GM23338 (cell line): Measurements from ENCODE around the gene APOC1. TPM values are rescaled to one million over a fixed set of nuclear protein-coding genes. Genes with fewer than 3 reads are reported as not detected.

Experiments used
- ATAC-seq: fragments of 200-7000 bp; cut with Tn5 transposase; 3 replicates; pipeline ENCODE4 v1.9.1; 2020
- DNase-seq: peaks from one replicate; pipeline ENCODE4 v3.0.0-alpha.2; 2015; ENCODE audit warnings: low spot score
- H2AFZ ChIP-seq: fragments of 200-600 bp; sonication (generic); 2 replicates; pipeline ENCODE4 v1.8.0; 2016; ENCODE audit warnings: antibody characterized with exemption, mild to moderate bottlenecking, moderate library complexity
- H3F3A ChIP-seq: fragments of 200-600 bp; sonication (generic); replicated peaks from 2 replicates; pipeline ENCODE4 v1.8.0; 2017; ENCODE audit warnings: antibody characterized with exemption, mixed run types, low read depth
- H3K27ac ChIP-seq: fragments of 200-600 bp; sonication (generic); 2 replicates; pipeline ENCODE4 v1.6.1; 2016; ENCODE audit warnings: low read depth
- H3K27me3 ChIP-seq: fragments of 200-600 bp; sonication (generic); 2 replicates; pipeline ENCODE4 v1.8.0; 2016; ENCODE audit warnings: mild to moderate bottlenecking, mixed run types, moderate library complexity; ENCODE audit not compliant: insufficient read depth
- H3K36me3 ChIP-seq: fragments of 200-600 bp; sonication (generic); 2 replicates; pipeline ENCODE4 v1.8.0; 2016; ENCODE audit warnings: mild to moderate bottlenecking; ENCODE audit not compliant: insufficient read depth
- H3K4me1 ChIP-seq: fragments of 200-600 bp; sonication (generic); 2 replicates; pipeline ENCODE4 v1.8.0; 2016; ENCODE audit warnings: mild to moderate bottlenecking, moderate library complexity; ENCODE audit not compliant: insufficient read depth
- H3K4me2 ChIP-seq: fragments of 200-600 bp; sonication (generic); 2 replicates; pipeline ENCODE4 v1.7.1; 2017; ENCODE audit warnings: mixed run types
- H3K4me3 ChIP-seq: fragments of 200-600 bp; sonication (generic); 2 replicates; pipeline ENCODE4 v1.6.1; 2016; ENCODE audit warnings: mixed run types
- H3K79me2 ChIP-seq: fragments of 200-600 bp; sonication (generic); replicated peaks from 2 replicates; pipeline ENCODE4 v1.8.0; 2017; ENCODE audit warnings: mild to moderate bottlenecking; ENCODE audit not compliant: insufficient read depth
- H3K9me2 ChIP-seq: fragments of 200-600 bp; sonication (generic); 2 replicates; pipeline ENCODE4 v1.8.0; 2017; ENCODE audit not compliant: insufficient read depth
- H4K20me1 ChIP-seq: fragments of 200-600 bp; sonication (generic); replicated peaks from 2 replicates; pipeline ENCODE4 v1.8.0; 2017; ENCODE audit warnings: mild to moderate bottlenecking; ENCODE audit not compliant: insufficient read depth
- H3K27ac Mint-ChIP-seq: 2 replicates; pipeline ENCODE4 v1.8.0; 2020; ENCODE audit warnings: inconsistent platforms, mild to moderate bottlenecking, moderate library complexity, mixed read lengths
- H3K27me3 Mint-ChIP-seq: 3 replicates; pipeline ENCODE4 v1.8.0; 2022; ENCODE audit warnings: low read depth, mild to moderate bottlenecking, moderate library complexity, mixed read lengths, inconsistent platforms; ENCODE audit not compliant: insufficient read depth, poor library complexity
- H3K36me3 Mint-ChIP-seq: 3 replicates; pipeline ENCODE4 v1.8.0; 2021; ENCODE audit warnings: low read depth, mild to moderate bottlenecking, inconsistent platforms, moderate library complexity, mixed read lengths
- H3K4me1 Mint-ChIP-seq: 3 replicates; pipeline ENCODE4 v1.8.0; 2020; ENCODE audit warnings: mild to moderate bottlenecking, inconsistent platforms, mixed read lengths
- H3K4me3 Mint-ChIP-seq: 3 replicates; pipeline ENCODE4 v1.8.0; 2021; ENCODE audit warnings: moderate library complexity, mild to moderate bottlenecking, inconsistent platforms, mixed read lengths
- H3K9me3 Mint-ChIP-seq: 3 replicates; pipeline ENCODE4 v1.8.0; 2020; ENCODE audit warnings: moderate library complexity, mild to moderate bottlenecking, inconsistent platforms, mixed read lengths
- CREB1 ChIP-seq: fragments of 250-450 bp; sonication (Bioruptor Pico); IDR thresholded peaks from 2 replicates; pipeline ENCODE4 v1.5.0; 2020; ENCODE audit warnings: low read depth, mild to moderate bottlenecking, moderate library complexity
- EZH2 ChIP-seq: fragments of 200-600 bp; sonication (generic); IDR thresholded peaks from one replicate; pipeline ENCODE4 v1.8.0; 2017; ENCODE audit warnings: antibody characterized with exemption, mild to moderate bottlenecking, low read depth; ENCODE audit not compliant: unreplicated experiment
- EZH2phosphoT487 ChIP-seq: fragments of 200-600 bp; sonication (generic); IDR thresholded peaks from one replicate; pipeline ENCODE4 v1.8.1; 2018; ENCODE audit warnings: antibody characterized with exemption; ENCODE audit not compliant: unreplicated experiment
- JUNB ChIP-seq: IDR thresholded peaks from one replicate; pipeline ENCODE4 v1.6.1; 2016; ENCODE audit warnings: antibody characterized with exemption; ENCODE audit not compliant: unreplicated experiment
- NANOG ChIP-seq: IDR thresholded peaks from 2 replicates; pipeline ENCODE4 v1.6.1; 2016; ENCODE audit warnings: antibody characterized with exemption, borderline replicate concordance
- POLR2AphosphoS5 ChIP-seq: IDR thresholded peaks from 2 replicates; pipeline ENCODE4 v1.6.1; 2016; ENCODE audit warnings: antibody characterized with exemption, low read depth
- STAT1 ChIP-seq: IDR thresholded peaks from one replicate; pipeline ENCODE4 v1.6.1; 2016; ENCODE audit warnings: antibody characterized with exemption; ENCODE audit not compliant: unreplicated experiment
- ZNF114 ChIP-seq: fragments of 250-450 bp; sonication (Bioruptor Pico); IDR thresholded peaks from 2 replicates; pipeline ENCODE4 v1.5.0; 2020; ENCODE audit warnings: mild to moderate bottlenecking, moderate library complexity
- ZNF331 ChIP-seq: fragments of 250-450 bp; sonication (Bioruptor Pico); IDR thresholded peaks from 2 replicates; pipeline ENCODE4 v1.5.0; 2020; ENCODE audit warnings: low read depth, mild to moderate bottlenecking, moderate library complexity
- polyA plus RNA-seq: library from polyadenylated mRNA; unstranded; fragments of >200 nt; fragmentation: Nextera tagmentation; extraction: Ambion mirVana; gene quantifications from 2 replicates; pipeline ENCODE4 v1.2.1, GENCODE V29; 2016
- total RNA-seq: library from RNA; depleted of rRNA; stranded (reverse); fragments of >200 nt; shearing (Covaris generic); gene quantifications from 2 replicates; pipeline ENCODE4 v1.2.3, GENCODE V29; 2014
- TF ChIP-seq, protein P1 (sequence below), 2 experiments: fragments of 200-600 bp in 1 of 2; sonication (generic) in 1 of 2; conservative IDR thresholded peaks; 2 replicates each; pipeline versions ENCODE4 v1.5.1 to v1.6.1; 2016 to 2017; ENCODE audit warnings: antibody characterized with exemption in 2 of 2, low read depth in 2 of 2, mild to moderate bottlenecking in 2 of 2, moderate library complexity in 1 of 2
- TF ChIP-seq, protein P2 (sequence below): fragments of 250-450 bp; sonication (Bioruptor Pico); IDR thresholded peaks from 2 replicates; pipeline ENCODE4 v1.5.0; 2020; ENCODE audit warnings: mild to moderate bottlenecking, moderate library complexity

The APOC1 gene
- total and polyA plus RNA-seq, 2 experiments from 2014 or later: 26.8 to 221 TPM

DNA sequence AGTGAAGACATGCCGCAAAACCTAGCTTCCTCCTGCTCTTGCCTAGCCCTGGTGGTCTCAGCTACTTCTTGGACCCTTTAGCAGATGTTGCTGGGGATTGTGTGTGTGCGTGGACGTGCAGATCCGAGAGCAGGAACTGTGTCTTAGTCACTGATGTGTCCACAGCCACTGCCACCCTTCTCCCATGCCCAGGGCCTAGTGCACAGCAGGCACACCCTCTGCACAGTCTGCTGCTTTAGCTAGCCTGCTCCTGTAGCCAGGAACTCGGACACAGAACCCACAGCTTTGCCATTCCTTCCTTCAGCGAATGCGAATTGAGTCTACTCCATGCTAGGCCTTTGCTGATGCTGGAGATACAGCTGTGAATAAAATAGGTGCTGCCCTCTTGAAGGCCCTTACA lies 43.1 kb downstream of the APOC1 start:
- 0 out of 2 replicates have a peak, but pooled peaks cover 6% of the 10 kb centered on the region for H3K36me3 ChIP-seq
- H3K9me2 ChIP-seq: no peaks in the 10 kb centered on the region
- H3F3A ChIP-seq: peaks cover 15% of the 10 kb centered on the region; the same call in 1 of the 2 replicates
- no peak overlapping the region for H2AFZ ChIP-seq
- ATAC-seq (no peak), DNase-seq (no peak)
- H3K27ac Mint-ChIP-seq: no peak overlapping the region
- peaks cover 22% of the 10 kb centered on the region for H3K4me1 Mint-ChIP-seq
- H3K9me3 Mint-ChIP-seq: no peaks in the 10 kb centered on the region; the same call in 2 of the 3 replicates
- H3K27me3 Mint-ChIP-seq: peaks cover 16% of the 10 kb centered on the region
- H4K20me1 ChIP-seq: peaks cover 15% of the 10 kb centered on the region
- H3K27ac ChIP-seq: no peak overlapping the region; the same call in 1 of the 2 replicates
- H3K4me1 ChIP-seq: peaks cover 5% of the 10 kb centered on the region
- H3K27me3 ChIP-seq: no peaks in the 10 kb centered on the region
- H3K36me3 Mint-ChIP-seq: peaks cover 12% of the 10 kb centered on the region
- TF ChIP-seq POLR2AphosphoS5 (no peak), JUNB (no peak), STAT1 (no peak), ZNF331 (CRISPR knock-in tag) (no peak), NANOG (no peak), EZH2 (no peak), ZNF114 (CRISPR knock-in tag) (no peak), CREB1 (CRISPR knock-in tag) (no peak), EZH2phosphoT487 (no peak)
- TF ChIP-seq, protein P1, sequence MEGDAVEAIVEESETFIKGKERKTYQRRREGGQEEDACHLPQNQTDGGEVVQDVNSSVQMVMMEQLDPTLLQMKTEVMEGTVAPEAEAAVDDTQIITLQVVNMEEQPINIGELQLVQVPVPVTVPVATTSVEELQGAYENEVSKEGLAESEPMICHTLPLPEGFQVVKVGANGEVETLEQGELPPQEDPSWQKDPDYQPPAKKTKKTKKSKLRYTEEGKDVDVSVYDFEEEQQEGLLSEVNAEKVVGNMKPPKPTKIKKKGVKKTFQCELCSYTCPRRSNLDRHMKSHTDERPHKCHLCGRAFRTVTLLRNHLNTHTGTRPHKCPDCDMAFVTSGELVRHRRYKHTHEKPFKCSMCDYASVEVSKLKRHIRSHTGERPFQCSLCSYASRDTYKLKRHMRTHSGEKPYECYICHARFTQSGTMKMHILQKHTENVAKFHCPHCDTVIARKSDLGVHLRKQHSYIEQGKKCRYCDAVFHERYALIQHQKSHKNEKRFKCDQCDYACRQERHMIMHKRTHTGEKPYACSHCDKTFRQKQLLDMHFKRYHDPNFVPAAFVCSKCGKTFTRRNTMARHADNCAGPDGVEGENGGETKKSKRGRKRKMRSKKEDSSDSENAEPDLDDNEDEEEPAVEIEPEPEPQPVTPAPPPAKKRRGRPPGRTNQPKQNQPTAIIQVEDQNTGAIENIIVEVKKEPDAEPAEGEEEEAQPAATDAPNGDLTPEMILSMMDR (conservative IDR thresholded peaks at IDR 0.05; ENCODE audit: low read depth in 2 of 2): no peak
- TF ChIP-seq, protein P2, sequence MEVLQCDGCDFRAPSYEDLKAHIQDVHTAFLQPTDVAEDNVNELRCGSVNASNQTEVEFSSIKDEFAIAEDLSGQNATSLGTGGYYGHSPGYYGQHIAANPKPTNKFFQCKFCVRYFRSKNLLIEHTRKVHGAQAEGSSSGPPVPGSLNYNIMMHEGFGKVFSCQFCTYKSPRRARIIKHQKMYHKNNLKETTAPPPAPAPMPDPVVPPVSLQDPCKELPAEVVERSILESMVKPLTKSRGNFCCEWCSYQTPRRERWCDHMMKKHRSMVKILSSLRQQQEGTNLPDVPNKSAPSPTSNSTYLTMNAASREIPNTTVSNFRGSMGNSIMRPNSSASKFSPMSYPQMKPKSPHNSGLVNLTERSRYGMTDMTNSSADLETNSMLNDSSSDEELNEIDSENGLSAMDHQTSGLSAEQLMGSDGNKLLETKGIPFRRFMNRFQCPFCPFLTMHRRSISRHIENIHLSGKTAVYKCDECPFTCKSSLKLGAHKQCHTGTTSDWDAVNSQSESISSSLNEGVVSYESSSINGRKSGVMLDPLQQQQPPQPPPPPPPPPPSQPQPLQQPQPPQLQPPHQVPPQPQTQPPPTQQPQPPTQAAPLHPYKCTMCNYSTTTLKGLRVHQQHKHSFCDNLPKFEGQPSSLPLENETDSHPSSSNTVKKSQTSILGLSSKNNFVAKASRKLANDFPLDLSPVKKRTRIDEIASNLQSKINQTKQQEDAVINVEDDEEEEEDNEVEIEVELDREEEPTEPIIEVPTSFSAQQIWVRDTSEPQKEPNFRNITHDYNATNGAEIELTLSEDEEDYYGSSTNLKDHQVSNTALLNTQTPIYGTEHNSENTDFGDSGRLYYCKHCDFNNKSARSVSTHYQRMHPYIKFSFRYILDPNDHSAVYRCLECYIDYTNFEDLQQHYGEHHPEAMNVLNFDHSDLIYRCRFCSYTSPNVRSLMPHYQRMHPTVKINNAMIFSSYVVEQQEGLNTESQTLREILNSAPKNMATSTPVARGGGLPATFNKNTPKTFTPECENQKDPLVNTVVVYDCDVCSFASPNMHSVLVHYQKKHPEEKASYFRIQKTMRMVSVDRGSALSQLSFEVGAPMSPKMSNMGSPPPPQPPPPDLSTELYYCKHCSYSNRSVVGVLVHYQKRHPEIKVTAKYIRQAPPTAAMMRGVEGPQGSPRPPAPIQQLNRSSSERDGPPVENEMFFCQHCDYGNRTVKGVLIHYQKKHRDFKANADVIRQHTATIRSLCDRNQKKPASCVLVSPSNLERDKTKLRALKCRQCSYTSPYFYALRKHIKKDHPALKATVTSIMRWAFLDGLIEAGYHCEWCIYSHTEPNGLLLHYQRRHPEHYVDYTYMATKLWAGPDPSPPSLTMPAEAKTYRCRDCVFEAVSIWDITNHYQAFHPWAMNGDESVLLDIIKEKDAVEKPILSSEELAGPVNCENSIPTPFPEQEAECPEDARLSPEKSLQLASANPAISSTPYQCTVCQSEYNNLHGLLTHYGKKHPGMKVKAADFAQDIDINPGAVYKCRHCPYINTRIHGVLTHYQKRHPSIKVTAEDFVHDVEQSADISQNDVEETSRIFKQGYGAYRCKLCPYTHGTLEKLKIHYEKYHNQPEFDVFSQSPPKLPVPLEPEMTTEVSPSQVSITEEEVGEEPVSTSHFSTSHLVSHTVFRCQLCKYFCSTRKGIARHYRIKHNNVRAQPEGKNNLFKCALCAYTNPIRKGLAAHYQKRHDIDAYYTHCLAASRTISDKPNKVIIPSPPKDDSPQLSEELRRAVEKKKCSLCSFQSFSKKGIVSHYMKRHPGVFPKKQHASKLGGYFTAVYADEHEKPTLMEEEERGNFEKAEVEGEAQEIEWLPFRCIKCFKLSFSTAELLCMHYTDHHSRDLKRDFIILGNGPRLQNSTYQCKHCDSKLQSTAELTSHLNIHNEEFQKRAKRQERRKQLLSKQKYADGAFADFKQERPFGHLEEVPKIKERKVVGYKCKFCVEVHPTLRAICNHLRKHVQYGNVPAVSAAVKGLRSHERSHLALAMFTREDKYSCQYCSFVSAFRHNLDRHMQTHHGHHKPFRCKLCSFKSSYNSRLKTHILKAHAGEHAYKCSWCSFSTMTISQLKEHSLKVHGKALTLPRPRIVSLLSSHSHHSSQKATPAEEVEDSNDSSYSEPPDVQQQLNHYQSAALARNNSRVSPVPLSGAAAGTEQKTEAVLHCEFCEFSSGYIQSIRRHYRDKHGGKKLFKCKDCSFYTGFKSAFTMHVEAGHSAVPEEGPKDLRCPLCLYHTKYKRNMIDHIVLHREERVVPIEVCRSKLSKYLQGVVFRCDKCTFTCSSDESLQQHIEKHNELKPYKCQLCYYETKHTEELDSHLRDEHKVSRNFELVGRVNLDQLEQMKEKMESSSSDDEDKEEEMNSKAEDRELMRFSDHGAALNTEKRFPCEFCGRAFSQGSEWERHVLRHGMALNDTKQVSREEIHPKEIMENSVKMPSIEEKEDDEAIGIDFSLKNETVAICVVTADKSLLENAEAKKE (CRISPR knock-in tag): no peak
- peaks cover 63% of the 10 kb centered on the region for H3K79me2 ChIP-seq
- no peak overlapping the region for H3K4me3 Mint-ChIP-seq
- no peak overlapping the region for H3K4me2 ChIP-seq
- no peak overlapping the region for H3K4me3 ChIP-seq
